Measurements from ENCODE around the gene ABHD17B.

- TF ChIP-seq, protein P1, sequence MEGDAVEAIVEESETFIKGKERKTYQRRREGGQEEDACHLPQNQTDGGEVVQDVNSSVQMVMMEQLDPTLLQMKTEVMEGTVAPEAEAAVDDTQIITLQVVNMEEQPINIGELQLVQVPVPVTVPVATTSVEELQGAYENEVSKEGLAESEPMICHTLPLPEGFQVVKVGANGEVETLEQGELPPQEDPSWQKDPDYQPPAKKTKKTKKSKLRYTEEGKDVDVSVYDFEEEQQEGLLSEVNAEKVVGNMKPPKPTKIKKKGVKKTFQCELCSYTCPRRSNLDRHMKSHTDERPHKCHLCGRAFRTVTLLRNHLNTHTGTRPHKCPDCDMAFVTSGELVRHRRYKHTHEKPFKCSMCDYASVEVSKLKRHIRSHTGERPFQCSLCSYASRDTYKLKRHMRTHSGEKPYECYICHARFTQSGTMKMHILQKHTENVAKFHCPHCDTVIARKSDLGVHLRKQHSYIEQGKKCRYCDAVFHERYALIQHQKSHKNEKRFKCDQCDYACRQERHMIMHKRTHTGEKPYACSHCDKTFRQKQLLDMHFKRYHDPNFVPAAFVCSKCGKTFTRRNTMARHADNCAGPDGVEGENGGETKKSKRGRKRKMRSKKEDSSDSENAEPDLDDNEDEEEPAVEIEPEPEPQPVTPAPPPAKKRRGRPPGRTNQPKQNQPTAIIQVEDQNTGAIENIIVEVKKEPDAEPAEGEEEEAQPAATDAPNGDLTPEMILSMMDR (conservative IDR thresholded peaks at IDR 0.05; ENCODE audit: low read depth, low read length) = no peak
- TF ChIP-seq EZH2 (IDR thresholded peaks at IDR 0.05; ENCODE audit: low read length, unreplicated experiment) = no peak
These were observed 86.7 kb downstream of the ABHD17B start for GRCh38 chr9:71824257-71824656.
